HL-60 (cell line): ENCODE results near the gene CCDC121.

ENCODE experiments used
- DNase-seq, 2 experiments: peaks; one replicate each; pipeline ENCODE4 v3.0.0-alpha.2; 2010 to 2020; ENCODE audit warnings: low read depth in 1 of 2, low spot score in 1 of 2
- H3K27ac ChIP-seq: fragments of 250-450 bp; sonication (Bioruptor Pico); replicated peaks from 2 replicates; pipeline ENCODE4 v1.5.1; 2020; ENCODE audit warnings: mild to moderate bottlenecking, moderate library complexity
- H3K27me3 ChIP-seq: fragments of 250-450 bp; sonication (Bioruptor Pico); 2 replicates; pipeline ENCODE4 v1.5.1; 2021; ENCODE audit warnings: mild to moderate bottlenecking, moderate library complexity; ENCODE audit not compliant: insufficient read depth, poor library complexity, severe bottlenecking
- H3K4me3 ChIP-seq: replicated peaks from 2 replicates; pipeline ENCODE4 v1.5.1; 2011; ENCODE audit warnings: mild to moderate bottlenecking, control low read depth, low read length; ENCODE audit not compliant: insufficient read depth
- CTCF ChIP-seq: IDR thresholded peaks from one replicate; pipeline ENCODE4 v1.5.1; 2011; ENCODE audit warnings: low read length, control low read depth, inconsistent platforms; ENCODE audit not compliant: insufficient read depth
- GABPA ChIP-seq: IDR thresholded peaks from 2 replicates; pipeline ENCODE4 v1.6.1; 2012; ENCODE audit warnings: low read depth
- POLR2AphosphoS5 ChIP-seq: IDR thresholded peaks from 2 replicates; pipeline ENCODE4 v1.6.1; 2012; ENCODE audit warnings: low read depth
- REST ChIP-seq: IDR thresholded peaks from 2 replicates; pipeline ENCODE4 v1.6.1; 2012; ENCODE audit warnings: low read depth; ENCODE audit not compliant: insufficient replicate concordance
- SPI1 ChIP-seq: IDR thresholded peaks from 2 replicates; pipeline ENCODE4 v1.6.1; 2012; ENCODE audit warnings: low read depth, mild to moderate bottlenecking, borderline replicate concordance

The CCDC121 gene

GRCh38 chr2:27584597-27584996, 44.2 kb downstream of the CCDC121 start:
- H3K27me3 ChIP-seq = no peaks in the 10 kb centered on the region
- H3K27ac ChIP-seq = no peak overlapping the region
- peak overlapping the region; percentile 80 for H3K4me3 ChIP-seq
- no peak for DNase-seq
- TF ChIP-seq CTCF = no peak
- no peak for TF ChIP-seq GABPA

GRCh38 chr2:27583390-27583915, 45.4 kb downstream of the CCDC121 start:
- DNase-seq = peak in 1 of 2 experiments; percentile 35
- Histone ChIP-seq H3K27me3 (no peaks in the 10 kb centered on the region), H3K27ac (peak overlapping the region; percentile 56), H3K4me3 (peak overlapping the region; percentile 80)
- no peak for TF ChIP-seq SPI1
- TF ChIP-seq REST = no peak
- no peak for TF ChIP-seq POLR2AphosphoS5
- no peak for TF ChIP-seq CTCF
- no peak for TF ChIP-seq GABPA

- peak within 1 kb of the TSS; percentile 80 for H3K4me3 ChIP-seq
- H3K27me3 ChIP-seq = no peaks in the 10 kb centered on the region
- TF ChIP-seq SPI1 = peak; percentile 88
- TF ChIP-seq CTCF = no peak
- TF ChIP-seq GABPA = peak; percentile 84
- TF ChIP-seq REST = peak; percentile 28
- TF ChIP-seq POLR2AphosphoS5 = peak; percentile 29; the same call in 1 of the 2 replicates
- DNase-seq = peak; percentile 91 to 94
- H3K27ac ChIP-seq = peak within 1 kb of the TSS; percentile 56
Measured at GRCh38 chr2:27582695-27583389, 46.0 kb downstream of the CCDC121 start, which contains the start of gene ZNF512. ZNF512 (plus strand) TSS chr2:27583042; CDS start chr2:27583113, 71 bp downstream.
